HG03342 (cell line): ENCODE measurements around the gene PRDM16.

ENCODE experiments used
- ATAC-seq: cut with Tn5 transposase; IDR thresholded peaks from one replicate; pipeline ENCODE4 v1.9.1; 2021; ENCODE audit warnings: mild to moderate bottlenecking, moderate library complexity; ENCODE audit not compliant: unreplicated experiment

Gene PRDM16

DNA sequence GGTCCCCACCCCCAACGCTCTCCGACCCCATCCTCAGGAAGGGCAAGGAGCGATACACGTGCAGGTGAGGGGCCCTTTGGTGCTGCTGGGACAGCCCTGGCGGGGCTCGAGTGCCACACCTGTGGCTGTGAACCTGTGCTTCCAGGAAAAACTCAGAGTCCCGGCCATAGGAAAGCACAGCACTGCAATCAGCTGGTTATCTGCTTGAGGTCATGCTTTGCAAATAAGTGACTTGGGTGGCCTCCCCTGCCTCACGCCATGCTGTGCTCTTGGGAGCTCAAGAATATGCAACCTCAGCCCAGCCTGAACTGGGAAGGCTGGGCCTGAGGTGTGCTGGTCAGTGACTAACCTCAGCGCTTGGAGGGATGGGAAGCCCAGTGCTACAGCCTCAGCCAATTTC lies 348.9 kb downstream of the PRDM16 start:
- ATAC-seq, result no peak

GRCh38 chr1:3418600-3418999 lies 349.6 kb downstream of the PRDM16 start:
- no peak for ATAC-seq

- ATAC-seq, result no peak
Observed at GRCh38 chr1:3419415-3420204, 350.6 kb downstream of the PRDM16 start.

DNA sequence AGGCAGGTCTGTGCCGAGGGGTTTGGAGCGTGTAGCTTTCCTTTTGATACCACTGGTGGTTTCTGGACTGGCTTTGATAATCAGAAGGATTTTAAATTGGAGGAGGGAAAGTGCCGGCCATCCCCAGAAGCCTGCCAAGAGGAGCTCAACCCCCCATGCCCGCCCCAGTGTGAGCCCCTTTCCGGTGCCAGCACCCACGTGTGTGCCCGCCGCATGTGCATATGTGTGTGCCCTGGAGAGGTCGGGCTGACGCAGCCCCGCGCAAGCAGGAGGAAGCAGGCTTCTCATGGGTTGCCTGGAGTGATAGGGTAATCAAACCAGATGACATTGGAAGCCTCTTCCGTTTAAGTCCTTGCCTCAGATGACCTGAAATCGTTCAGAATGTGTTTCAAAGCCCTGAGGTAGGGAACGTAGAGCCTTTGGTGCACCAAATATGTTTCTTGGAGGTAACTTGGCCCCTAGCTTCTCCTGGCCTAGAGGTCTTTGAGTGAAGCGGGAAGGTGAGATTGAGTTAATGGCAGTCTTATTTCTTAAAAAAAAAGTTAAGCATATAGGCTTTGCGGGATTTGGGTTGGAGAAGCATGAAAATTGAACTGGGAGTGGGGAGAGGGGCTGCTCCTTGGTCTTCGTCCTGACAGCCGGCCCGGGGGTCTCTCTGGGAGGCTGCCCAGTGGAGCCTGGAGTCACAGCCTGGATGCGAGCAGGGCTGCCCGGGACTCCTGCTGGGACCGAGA lies 351.4 kb downstream of the PRDM16 start:
- ATAC-seq, result no peak

DNA sequence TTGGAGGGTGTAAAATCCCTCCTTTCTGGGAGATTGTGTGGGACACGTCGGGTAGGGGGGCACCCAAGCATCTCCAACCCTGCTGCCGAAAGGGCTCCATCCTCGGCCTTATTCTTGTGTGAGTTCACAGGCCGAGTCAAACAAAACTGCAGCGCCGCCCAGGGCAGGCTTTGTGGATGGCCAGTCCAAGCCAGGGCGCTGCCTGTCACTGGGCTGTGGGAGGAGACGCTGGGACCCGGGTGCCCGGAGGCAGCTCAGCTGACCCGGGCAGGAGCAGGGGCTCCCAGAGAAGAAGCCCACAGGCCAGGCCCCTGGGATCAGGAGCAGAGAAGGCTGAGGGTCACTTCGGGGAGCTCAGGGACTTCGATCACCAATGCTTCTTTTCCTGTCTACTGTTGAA lies 353.6 kb downstream of the PRDM16 start:
- ATAC-seq, result no peak

- no peak for ATAC-seq
Observed at GRCh38 chr1:3423245-3423829, 354.3 kb downstream of the PRDM16 start.

GRCh38 chr1:3423896-3424611 lies 355.1 kb downstream of the PRDM16 start:
- ATAC-seq, result no peak

GRCh38 chr1:3425486-3426215 lies 356.6 kb downstream of the PRDM16 start:
- no peak for ATAC-seq

- ATAC-seq, result no peak
Observed at GRCh38 chr1:3426956-3427535, 358.0 kb downstream of the PRDM16 start.

DNA sequence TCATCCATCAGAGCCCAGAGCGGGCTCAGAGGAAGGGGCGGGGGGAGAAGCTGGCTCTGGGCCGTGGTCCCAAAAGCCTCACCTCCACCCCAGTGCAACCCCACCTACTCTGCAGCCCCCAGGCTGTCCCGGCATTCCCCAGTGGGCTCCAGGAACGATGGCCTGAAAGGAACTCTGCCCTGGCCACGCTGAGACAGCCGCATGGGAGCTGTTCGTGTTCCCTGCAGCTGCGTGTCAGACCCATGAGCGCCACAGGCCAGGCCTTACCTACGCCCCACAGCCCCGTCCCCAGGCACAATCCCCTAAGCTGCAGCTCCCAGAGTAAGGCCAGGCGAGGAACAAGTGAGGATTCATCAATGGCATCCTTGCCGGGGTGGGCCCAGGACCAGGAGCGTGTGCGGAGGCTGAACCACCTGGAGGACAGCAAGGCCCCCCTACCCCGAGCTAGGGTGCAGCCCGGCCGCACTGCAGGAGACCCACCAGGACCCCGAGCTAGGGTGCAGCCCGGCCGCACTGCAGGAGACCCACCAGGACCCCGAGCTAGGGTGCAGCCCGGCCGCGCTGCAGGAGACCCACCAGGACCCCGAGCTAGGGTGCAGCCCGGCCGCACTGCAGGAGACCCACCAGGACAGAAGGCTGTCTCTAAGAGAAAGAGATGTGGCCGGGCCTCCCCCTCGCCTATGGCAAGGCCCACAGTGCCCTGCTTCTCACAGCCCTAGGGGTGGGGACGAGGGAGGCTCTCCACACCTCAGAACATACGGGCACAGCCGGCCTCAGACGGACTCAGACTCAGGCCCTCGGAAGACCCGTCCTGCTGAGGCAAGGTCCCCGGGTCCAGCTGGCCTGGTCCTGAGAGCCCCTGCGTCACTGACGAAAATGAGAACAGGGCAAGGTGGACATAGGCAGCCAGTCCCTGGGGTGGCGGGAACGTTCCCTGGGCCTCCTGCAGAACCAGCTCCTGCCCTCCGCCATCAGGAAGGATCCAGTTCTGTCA lies 359.0 kb downstream of the PRDM16 start:
- no peak for ATAC-seq

- ATAC-seq, result no peak
Observed at GRCh38 chr1:3428899-3429298, 359.9 kb downstream of the PRDM16 start.

DNA sequence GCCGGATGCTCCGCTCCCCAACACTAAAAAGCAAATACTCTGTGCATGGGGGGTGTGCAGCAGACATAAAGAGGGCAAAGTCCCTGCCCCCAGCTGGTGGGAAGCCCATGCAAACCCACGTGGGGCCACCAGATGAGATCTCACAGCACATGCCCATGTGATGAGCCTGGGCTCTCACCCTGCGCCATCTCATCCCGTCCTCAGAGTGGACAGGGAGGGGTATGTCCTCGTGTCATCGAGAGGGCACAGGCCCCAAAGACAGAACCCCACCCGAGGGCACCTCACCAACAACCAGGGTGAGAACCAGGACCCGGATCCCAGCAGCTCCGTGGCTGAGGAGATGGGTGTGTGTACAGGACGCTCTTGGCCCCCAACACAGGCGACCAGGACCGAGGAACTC lies 360.3 kb downstream of the PRDM16 start:
- ATAC-seq, result no peak

DNA sequence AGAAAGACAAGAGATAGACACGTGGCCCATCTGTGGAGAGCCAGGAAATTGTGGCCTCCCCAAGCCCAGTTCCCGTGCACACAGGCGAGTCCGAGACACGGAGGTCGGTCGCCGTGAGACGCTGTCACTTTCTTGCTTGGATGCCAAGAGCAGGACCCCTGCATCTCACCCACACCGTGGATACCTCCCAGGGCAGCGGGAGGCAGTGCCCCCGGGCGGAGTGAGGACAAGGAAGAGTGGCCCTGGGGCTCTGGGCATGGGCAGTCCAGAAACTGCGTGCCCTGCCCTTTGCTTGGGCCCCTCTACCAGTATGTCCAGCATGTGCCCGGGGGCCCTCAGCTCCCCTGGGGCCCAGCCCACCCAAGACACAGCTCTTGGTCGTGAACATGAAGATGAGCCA lies 360.8 kb downstream of the PRDM16 start:
- no peak for ATAC-seq

- no peak for ATAC-seq
Observed at GRCh38 chr1:3430406-3430805, 361.4 kb downstream of the PRDM16 start.

DNA sequence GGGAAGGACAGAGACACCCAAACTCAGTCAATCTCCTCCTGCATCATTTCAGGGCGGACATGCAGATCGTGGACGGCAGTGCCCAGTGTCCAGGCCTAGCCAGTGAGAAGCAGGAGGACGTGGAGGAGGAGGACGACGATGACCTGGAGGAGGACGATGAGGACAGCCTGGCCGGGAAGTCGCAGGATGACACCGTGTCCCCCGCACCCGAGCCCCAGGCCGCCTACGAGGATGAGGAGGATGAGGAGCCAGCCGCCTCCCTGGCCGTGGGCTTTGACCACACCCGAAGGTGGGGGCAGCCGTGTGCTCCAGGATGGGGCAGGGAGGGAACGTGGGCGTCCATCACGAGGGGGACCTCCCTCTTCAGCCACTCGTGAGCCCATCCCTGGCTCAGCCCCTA lies 361.8 kb downstream of the PRDM16 start:
- ATAC-seq, result no peak

DNA sequence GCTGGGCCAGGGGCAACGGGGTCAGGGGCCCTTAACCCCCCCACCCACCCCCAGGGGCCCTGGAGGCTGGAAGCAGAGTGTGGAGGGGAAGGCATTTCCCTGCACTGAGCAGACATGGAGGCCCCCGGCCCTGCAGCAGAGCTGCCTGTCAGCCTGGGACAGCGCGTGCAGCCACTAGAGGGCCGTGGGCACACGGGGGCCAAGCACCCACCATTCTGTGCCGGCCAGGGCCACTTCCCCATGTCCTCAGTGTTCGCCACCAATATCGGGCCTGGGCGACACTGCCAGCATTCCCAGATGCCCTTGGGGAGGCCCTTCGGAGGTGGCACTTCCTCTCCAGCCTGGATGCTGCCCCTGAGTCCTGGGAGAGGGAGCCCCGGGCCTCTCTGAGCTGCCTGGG lies 362.3 kb downstream of the PRDM16 start:
- ATAC-seq, result no peak

DNA sequence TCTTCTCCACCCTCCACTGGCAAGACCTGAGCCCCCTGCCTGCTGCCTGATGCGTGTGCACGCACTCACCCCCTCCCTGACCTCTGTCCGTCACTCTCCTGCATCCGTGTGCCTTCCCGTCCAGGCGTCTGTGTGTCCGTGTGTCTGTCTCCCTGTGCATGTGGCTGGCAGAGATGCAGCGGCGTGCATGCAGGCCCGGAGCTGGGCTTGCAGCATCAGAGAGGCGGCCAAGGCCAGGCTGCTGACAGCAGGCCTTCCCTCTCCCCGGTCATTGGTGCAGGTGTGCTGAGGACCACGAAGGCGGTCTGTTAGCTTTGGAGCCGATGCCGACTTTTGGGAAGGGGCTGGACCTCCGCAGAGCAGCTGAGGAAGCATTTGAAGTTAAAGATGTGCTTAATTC lies 362.7 kb downstream of the PRDM16 start:
- ATAC-seq, result no peak

DNA sequence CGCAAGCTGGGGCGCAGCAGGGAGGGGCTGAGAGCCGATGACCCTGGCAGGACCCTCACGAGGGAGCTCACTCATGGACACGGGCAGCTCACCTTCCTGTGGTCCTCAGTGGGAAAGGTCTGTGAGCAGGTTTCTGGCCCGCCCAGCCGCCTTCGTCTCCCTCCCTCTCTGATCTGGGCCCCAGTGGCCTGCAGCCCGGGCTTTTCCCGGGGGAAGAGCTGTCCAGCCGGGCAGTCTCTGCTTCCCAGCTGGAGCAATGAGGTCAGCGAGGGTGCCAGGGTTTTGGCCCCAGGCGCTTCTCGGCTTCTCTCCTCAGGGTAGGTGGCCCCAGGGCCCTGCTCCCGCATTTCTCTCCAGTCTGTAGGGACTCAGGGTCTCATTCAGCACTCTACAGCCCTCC lies 363.3 kb downstream of the PRDM16 start:
- no peak for ATAC-seq

DNA sequence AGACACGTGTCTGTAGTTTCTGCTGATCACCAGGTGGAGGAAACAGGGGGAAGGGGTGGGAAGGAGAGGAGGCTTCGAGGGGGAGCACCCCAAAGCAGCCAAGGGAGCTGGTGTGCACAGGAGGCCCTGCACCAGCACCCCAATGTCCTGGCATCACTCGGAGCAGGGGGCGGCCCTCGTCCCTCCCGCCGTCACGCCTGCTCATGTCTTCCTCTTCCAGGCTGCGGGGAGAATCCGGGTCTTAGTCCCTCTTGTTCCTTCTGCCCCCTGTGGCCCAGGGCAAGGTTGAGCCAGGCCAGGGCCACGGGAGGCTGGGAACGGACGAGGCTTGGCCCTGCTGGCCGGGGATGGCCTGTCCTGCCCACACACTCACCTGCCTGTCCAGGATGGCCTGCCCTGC lies 364.1 kb downstream of the PRDM16 start:
- ATAC-seq, result no peak
